GM12865 (cell line): ENCODE measurements around the gene CRNKL1.

ENCODE experiments used
- DNase-seq: peaks from one replicate; pipeline ENCODE4 v3.0.0; 2010; ENCODE audit warnings: low read depth
- H3K4me3 ChIP-seq: 2 replicates; pipeline ENCODE4 v1.5.1; 2011; ENCODE audit warnings: mild to moderate bottlenecking, low read depth, low read length, control low read depth
- CTCF ChIP-seq: IDR thresholded peaks from 2 replicates; pipeline ENCODE4 v1.5.1; 2011; ENCODE audit warnings: low read length, control low read depth, low read depth, inconsistent platforms; ENCODE audit not compliant: insufficient read depth; ENCODE audit errors: missing control alignments

The CRNKL1 gene

GRCh38 chr20:20078041-20078440 lies 25.8 kb upstream of the CRNKL1 start:
- no peak overlapping the region for H3K4me3 ChIP-seq
- TF ChIP-seq CTCF: no peak
- no peak for DNase-seq

- no peak for TF ChIP-seq CTCF
- no peak overlapping the region for H3K4me3 ChIP-seq
- DNase-seq: no peak
Observed at GRCh38 chr20:20076297-20077065, 24.2 kb upstream of the CRNKL1 start.

GRCh38 chr20:20075032-20075431 lies 22.8 kb upstream of the CRNKL1 start:
- H3K4me3 ChIP-seq: no peak overlapping the region
- DNase-seq: no peak
- TF ChIP-seq CTCF: no peak

GRCh38 chr20:20073801-20074371 lies 21.6 kb upstream of the CRNKL1 start:
- no peak for TF ChIP-seq CTCF
- no peak for DNase-seq
- H3K4me3 ChIP-seq: no peak overlapping the region

- no peak for TF ChIP-seq CTCF
- no peak overlapping the region for H3K4me3 ChIP-seq
- DNase-seq: no peak
Observed at GRCh38 chr20:20070871-20071726, 18.8 kb upstream of the CRNKL1 start.

- no peak for TF ChIP-seq CTCF
- DNase-seq: no peak
- no peak overlapping the region for H3K4me3 ChIP-seq
Observed at GRCh38 chr20:20065361-20065760, 13.1 kb upstream of the CRNKL1 start.
